HCT116 (cell line): Measurements from ENCODE around the gene TBX2. TPM values are rescaled to one million over a fixed set of nuclear protein-coding genes. Genes with fewer than 3 reads are reported as not detected.

Source experiments
- ATAC-seq: fragments of 200-7000 bp; cut with Tn5 transposase; 2 replicates; pipeline ENCODE4 v1.9.1; 2020; ENCODE audit warnings: mild to moderate bottlenecking, moderate library complexity
- BruUV-seq: library from RNA; stranded (reverse); fragments of 400-500 nt; replicated peaks from 2 replicates; lab custom pipeline; 2021; lab: Mats Ljungman, UMichigan
- CTCF ChIA-PET: fragments of 300-600 bp; sonication (Branson Sonifier 250); formaldehyde crosslinking; loops from one replicate; lab custom pipeline; 2021; ENCODE audit warnings: antibody characterized with exemption; lab: Charles Lee
- POLR2A ChIA-PET: fragments of 300-600, 350-600 bp; sonication (Branson Sonifier 250); formaldehyde crosslinking; loops from one replicate; lab custom pipeline; 2021; ENCODE audit warnings: antibody characterized with exemption; lab: Charles Lee
- RAD21 ChIA-PET, 2 experiments: fragments of 300-600 bp; sonication (Branson Sonifier 250); formaldehyde crosslinking; loops; one replicate each; lab custom pipeline; 2023; ENCODE audit warnings: low total read pairs in 2 of 2; ENCODE audit not compliant: uncharacterized antibody in 2 of 2, unreplicated experiment in 2 of 2, low non-redundant PET in 1 of 2; lab: Charles Lee
- DNase-seq: peaks from one replicate; pipeline ENCODE4 v3.0.0-alpha.2; 2010; ENCODE audit warnings: low read depth, low spot score
- H2AFZ ChIP-seq: fragments of 200-600 bp; shearing (Covaris generic), sonication (generic); 2 replicates; pipeline ENCODE4 v1.6.1; 2017; ENCODE audit warnings: low read depth, mixed run types, mixed read lengths, antibody characterized with exemption, low read length; ENCODE audit not compliant: poor library complexity, severe bottlenecking
- H3K27ac ChIP-seq: 2 replicates; pipeline ENCODE4 v1.5.1; 2012; ENCODE audit warnings: low read depth, low read length
- H3K27me3 ChIP-seq: fragments of 200-600 bp; sonication (generic); 2 replicates; pipeline ENCODE4 v1.6.1; 2016; ENCODE audit warnings: mixed run types, low read length, mixed read lengths; ENCODE audit not compliant: insufficient read depth
- H3K36me3 ChIP-seq, 2 experiments: fragments of 200-500 bp in 1 of 2; fragments of 200-600 bp in 1 of 2; sonication (Bioruptor generic) in 1 of 2; sonication (generic) in 1 of 2; 2 replicates each; pipeline versions ENCODE4 v1.5.1 to v1.6.1; 2014 to 2016; ENCODE audit warnings: low read length in 2 of 2, inconsistent platforms in 1 of 2, mixed read lengths in 1 of 2, mixed run types in 1 of 2; ENCODE audit not compliant: insufficient read depth in 2 of 2, control insufficient read depth in 1 of 2
- H3K4me1 ChIP-seq, 2 experiments: fragments of 200-600 bp in 1 of 2; sonication (generic) in 1 of 2; 2 replicates each; pipeline versions ENCODE4 v1.5.1 to v1.6.1; 2012 to 2017; ENCODE audit warnings: low read length in 2 of 2, inconsistent platforms in 1 of 2, mild to moderate bottlenecking in 1 of 2, mixed read lengths in 1 of 2, mixed run types in 1 of 2, moderate library complexity in 1 of 2; ENCODE audit not compliant: insufficient read depth in 2 of 2, control insufficient read depth in 1 of 2
- H3K4me2 ChIP-seq: fragments of 200-600 bp; sonication (generic); 2 replicates; pipeline ENCODE4 v1.6.1; 2017; ENCODE audit warnings: mixed run types, low read length, mixed read lengths
- H3K4me3 ChIP-seq, 2 experiments: fragments of 200-600 bp in 1 of 2; sonication (generic) in 1 of 2; replicated peaks in 1 of 2; 2 replicates each; pipeline ENCODE4 v1.5.1; 2011 to 2016; ENCODE audit warnings: low read length in 2 of 2, control low read depth in 1 of 2, low read depth in 1 of 2, mild to moderate bottlenecking in 1 of 2, mixed read lengths in 1 of 2, mixed run types in 1 of 2
- H3K79me2 ChIP-seq: fragments of 200-600 bp; sonication (generic); 2 replicates; pipeline ENCODE4 v1.6.1; 2017; ENCODE audit warnings: mild to moderate bottlenecking, mixed run types, low read length, moderate library complexity, mixed read lengths; ENCODE audit not compliant: insufficient read depth
- H3K9ac ChIP-seq: fragments of 200-600 bp; sonication (generic); 2 replicates; pipeline ENCODE4 v1.6.1; 2016; ENCODE audit warnings: low read length, mixed read lengths
- H3K9me2 ChIP-seq: fragments of 200-600 bp; sonication (generic), shearing (Covaris generic); 2 replicates; pipeline ENCODE4 v1.6.1; 2017; ENCODE audit warnings: mixed run types, mild to moderate bottlenecking, moderate library complexity; ENCODE audit not compliant: insufficient read depth
- H3K9me3 ChIP-seq, 2 experiments: fragments of 200-500 bp in 1 of 2; fragments of 200-600 bp in 1 of 2; sonication (Bioruptor generic) in 1 of 2; sonication (generic) in 1 of 2; 2 replicates each; pipeline ENCODE4 v1.6.1; 2014 to 2017; ENCODE audit warnings: low read length in 2 of 2, mixed read lengths in 2 of 2, inconsistent platforms in 1 of 2, low read depth in 1 of 2, mild to moderate bottlenecking in 1 of 2, mixed run types in 1 of 2, moderate library complexity in 1 of 2; ENCODE audit not compliant: control insufficient read depth in 1 of 2, insufficient read depth in 1 of 2
- H4K20me1 ChIP-seq: fragments of 200-600 bp; sonication (generic), shearing (Covaris generic); 2 replicates; pipeline ENCODE4 v1.6.1; 2017; ENCODE audit warnings: mixed run types, mild to moderate bottlenecking, moderate library complexity; ENCODE audit not compliant: insufficient read depth
- ATF3 ChIP-seq: IDR thresholded peaks from 2 replicates; pipeline ENCODE4 v1.6.1; 2012
- CBX3 ChIP-seq: IDR thresholded peaks from 2 replicates; pipeline ENCODE4 v1.6.1; 2012; ENCODE audit warnings: low read depth
- CEBPB ChIP-seq: IDR thresholded peaks from 2 replicates; pipeline ENCODE4 v1.6.1; 2012; ENCODE audit warnings: low read depth
- CTCF ChIP-seq, 3 experiments: fragments of 200-600 bp in 1 of 3; sonication (generic) in 1 of 3; IDR thresholded peaks in 2 of 3; conservative IDR thresholded peaks in 1 of 3; 2 replicates each; pipeline ENCODE4 v1.5.1; 2012 to 2017; ENCODE audit warnings: low read depth in 2 of 3, low read length in 2 of 3, antibody characterized with exemption in 1 of 3, borderline replicate concordance in 1 of 3, control low read depth in 1 of 3, mild to moderate bottlenecking in 1 of 3, mixed read lengths in 1 of 3, mixed run types in 1 of 3, moderate library complexity in 1 of 3; ENCODE audit not compliant: insufficient read depth in 1 of 3
- ELF1 ChIP-seq: IDR thresholded peaks from 2 replicates; pipeline ENCODE4 v1.6.1; 2012; ENCODE audit warnings: low read depth, borderline replicate concordance
- EZH2 ChIP-seq: fragments of 200-600 bp; sonication (generic); IDR thresholded peaks from 2 replicates; pipeline ENCODE4 v1.6.1; 2017; ENCODE audit warnings: antibody characterized with exemption, mixed run types
- EZH2phosphoT487 ChIP-seq: fragments of 200-600 bp; IDR thresholded peaks from 2 replicates; pipeline ENCODE4 v1.6.1; 2018; ENCODE audit warnings: antibody characterized with exemption, borderline replicate concordance
- FOSL1 ChIP-seq: IDR thresholded peaks from 2 replicates; pipeline ENCODE4 v1.6.1; 2012; ENCODE audit warnings: low read depth
- POLR2A ChIP-seq: IDR thresholded peaks from 2 replicates; pipeline ENCODE4 v1.7.0; 2011; ENCODE audit warnings: borderline replicate concordance; ENCODE audit not compliant: insufficient read depth, insufficient read length; ENCODE audit errors: extremely low read depth
- POLR2AphosphoS5 ChIP-seq: IDR thresholded peaks from 2 replicates; pipeline ENCODE4 v1.6.1; 2011; ENCODE audit warnings: mild to moderate bottlenecking, low read depth, low read length, moderate library complexity
- RAD21 ChIP-seq: IDR thresholded peaks from 2 replicates; pipeline ENCODE4 v1.6.1; 2012; ENCODE audit warnings: low read depth, mild to moderate bottlenecking
- SIN3A ChIP-seq: IDR thresholded peaks from 2 replicates; pipeline ENCODE4 v1.6.1; 2012; ENCODE audit warnings: low read depth
- SRF ChIP-seq: IDR thresholded peaks from 2 replicates; pipeline ENCODE4 v1.6.1; 2012; ENCODE audit warnings: low read depth
- YY1 ChIP-seq: IDR thresholded peaks from 2 replicates; pipeline ENCODE4 v1.6.1; 2011; ENCODE audit warnings: low read length, low read depth, moderate library complexity, mild to moderate bottlenecking; ENCODE audit not compliant: insufficient replicate concordance; ENCODE audit errors: extremely low read depth
- ZNF274 ChIP-seq: fragments of 200-500 bp; sonication (Bioruptor generic); IDR thresholded peaks from 2 replicates; pipeline ENCODE4 v1.6.1; 2014; ENCODE audit warnings: mild to moderate bottlenecking, low read depth, low read length, inconsistent platforms
- intact Hi-C: fragments of 100-400 bp; cut with micrococcal nuclease; formaldehyde crosslinking; loops from 2 replicates; pipeline ENCODE4 v1.10.0; 2022
- total RNA-seq: library from RNA; stranded (reverse); gene quantifications from one replicate; pipeline ENCODE4 v1.2.1, GENCODE V29; 2021; ENCODE audit not compliant: unreplicated experiment

Gene TBX2
- total RNA-seq, 1 experiment from 2014 or later, result 0.71 TPM

GRCh38 chr17:61406537-61406845, 6.8 kb downstream of the TBX2 start:
- Histone ChIP-seq H3K79me2 (no peaks in the 10 kb centered on the region), H2AFZ (no peak overlapping the region), H3K36me3 (no peaks in the 10 kb centered on the region), H3K4me3 (no peak overlapping the region), H3K9me3 (no peaks in the 10 kb centered on the region), H3K4me1 (peaks cover 14 to 19% of the 10 kb centered on the region in 2 experiments; a peak in 3 of 4 replicates), H3K27ac (no peak overlapping the region), H3K27me3 (no peaks in the 10 kb centered on the region), H3K9me2 (no peaks in the 10 kb centered on the region), H3K9ac (no peak overlapping the region), H4K20me1 (no peaks in the 10 kb centered on the region), H3K4me2 (no peak overlapping the region)
- BruUV-seq, result no TSS peak
- TF ChIP-seq EZH2phosphoT487, result no peak
- TF ChIP-seq POLR2A, result no peak
- no peak for TF ChIP-seq RAD21
- TF ChIP-seq EZH2, result no peak
- TF ChIP-seq CTCF (IDR thresholded peaks at IDR 0.05 in 2 of 3, conservative IDR thresholded peaks at IDR 0.05 in 1 of 3; ENCODE audit: borderline replicate concordance in 1 of 3, insufficient read depth in 1 of 3, low read depth in 2 of 3, low read length in 2 of 3), result no peak
- no peak for TF ChIP-seq CBX3
- TF ChIP-seq ATF3, result no peak
- TF ChIP-seq CEBPB, result no peak
- TF ChIP-seq FOSL1, result no peak
- no peak for TF ChIP-seq ELF1
- TF ChIP-seq POLR2AphosphoS5, result no peak
- TF ChIP-seq ZNF274, result no peak
- TF ChIP-seq YY1, result no peak
- TF ChIP-seq SIN3A, result no peak
- no peak for TF ChIP-seq SRF
- ChIA-PET CTCF (interaction anchor here (1.0 kb wide), 1 partner anchor 13 kb away, joined by 3 read pairs; no protein-coding TSS in a partner anchor), RAD21 (interaction anchor here in 1 of 2 experiments (0.6 kb wide), 1 partner anchor 227 kb away, joined by 4 read pairs; no protein-coding TSS in a partner anchor), POLR2A (interaction anchor here (0.6 kb wide), 1 partner anchor 615 kb away, joined by 7 read pairs; no protein-coding TSS in a partner anchor)
- intact Hi-C loops, result no loop called here
- no peak for ATAC-seq
- DNase-seq, result no peak
